ENCODE measurements around the gene TNFAIP8. TPM values are rescaled to one million over a fixed set of nuclear protein-coding genes. Genes with fewer than 3 reads are reported as not detected.

Gene TNFAIP8
- total and polyA plus RNA-seq, 10 of the 15 experiments (the other 5 are each of a cell fraction or from before 2014, with no cell fraction given), result 124 to 324 (median 177) TPM

- TF ChIP-seq CHD2 (IDR thresholded peaks at IDR 0.05; ENCODE audit: borderline replicate concordance, low read depth, low read length), result peak; percentile 70; the same call in 1 of the 2 replicates
- peak; percentile 47; the same call in 1 of the 2 replicates for TF ChIP-seq DPF2 (IDR thresholded peaks at IDR 0.05)
- no peak for TF ChIP-seq ZNF622 (IDR thresholded peaks at IDR 0.05)
- TF ChIP-seq MLLT1 (IDR thresholded peaks at IDR 0.05), result peak; percentile 77; the same call in 1 of the 2 replicates
- TF ChIP-seq ATF2 (IDR thresholded peaks at IDR 0.05; ENCODE audit: low read length), result peak; percentile 86; the same call in 1 of the 2 replicates
- peak; percentile 86 for TF ChIP-seq NFIC (IDR thresholded peaks at IDR 0.05; ENCODE audit: low read depth, low read length)
- no peak for TF ChIP-seq PRDM15 (CRISPR knock-in tag; IDR thresholded peaks at IDR 0.05)
- TF ChIP-seq ELK1 (IDR thresholded peaks at IDR 0.05; ENCODE audit: low read depth, low read length), result no peak
- peak; percentile 82 for TF ChIP-seq POLR2AphosphoS5 (IDR thresholded peaks at IDR 0.05; ENCODE audit: low read length)
- peak; percentile 90 for TF ChIP-seq CREM (IDR thresholded peaks at IDR 0.05; ENCODE audit: low read depth)
- no peak for TF ChIP-seq NRF1 (conservative IDR thresholded peaks at IDR 0.05; ENCODE audit: low read depth, low read length)
- no peak for TF ChIP-seq SUPT20H (IDR thresholded peaks at IDR 0.05; ENCODE audit: borderline replicate concordance, control insufficient read depth, low read depth, low read length)
- peak; percentile 96 for TF ChIP-seq MTA3 (IDR thresholded peaks at IDR 0.05; ENCODE audit: borderline replicate concordance, low read length)
- TF ChIP-seq BCLAF1 (IDR thresholded peaks at IDR 0.05), result no peak
- no peak for TF ChIP-seq SREBF2 (IDR thresholded peaks at IDR 0.05; ENCODE audit: low read length)
- 0 out of 2 replicates have a peak, but pooled peaks have one; percentile 33 for TF ChIP-seq ZSCAN29 (IDR thresholded peaks at IDR 0.05)
- TF ChIP-seq BACH1 (IDR thresholded peaks at IDR 0.05; ENCODE audit: borderline replicate concordance), result no peak
- TF ChIP-seq KAT2A (conservative IDR thresholded peaks at IDR 0.05; ENCODE audit: control insufficient read depth, low read depth, low read length), result no peak
These were observed 15.1 kb upstream of the TNFAIP8 start (continued) for GRCh38 chr5:119340597-119341218.

All from GM12878 (cell line).